IMR-90 (cell line): ENCODE results near the gene TST. TPM values are rescaled to one million over a fixed set of nuclear protein-coding genes. Genes with fewer than 3 reads are reported as not detected.

Experiments
- ATAC-seq: fragments of 200-7000 bp; cut with Tn5 transposase; 2 replicates; pipeline ENCODE4 v1.9.1; 2020; ENCODE audit warnings: low read depth, mild to moderate bottlenecking, moderate library complexity
- BruUV-seq: library from RNA; stranded (reverse); fragments of 400-500 nt; replicated peaks from 2 replicates; lab custom pipeline; 2021; lab: Mats Ljungman, UMichigan
- CTCF ChIA-PET: fragments of 300-600 bp; formaldehyde crosslinking; extraction: SDS; loops from one replicate; lab custom pipeline; 2021; ENCODE audit warnings: antibody characterized with exemption; lab: Yijun Ruan, JAX
- POLR2A ChIA-PET: fragments of 300-600 bp; sonication (Branson Sonifier 250); formaldehyde crosslinking; loops from one replicate; lab custom pipeline; 2022; ENCODE audit warnings: antibody characterized with exemption; ENCODE audit not compliant: unreplicated experiment; lab: Charles Lee
- DNase-seq: peaks from one replicate; pipeline ENCODE4 v3.0.0; 2013
- H2AFZ ChIP-seq: replicated peaks from 2 replicates; pipeline ENCODE3; 2013; ENCODE audit warnings: low read length, mild to moderate bottlenecking; ENCODE audit not compliant: poor library complexity
- H2AK5ac ChIP-seq: 2 replicates; pipeline ENCODE4 v1.6.1; 2013; ENCODE audit warnings: low read depth, low read length, inconsistent platforms
- H2AK9ac ChIP-seq: replicated peaks from 2 replicates; pipeline ENCODE3; 2013; ENCODE audit warnings: mild to moderate bottlenecking, low read depth, low read length, moderate library complexity; ENCODE audit not compliant: poor library complexity
- H2BK120ac ChIP-seq: 2 replicates; pipeline ENCODE4 v1.6.1; 2013; ENCODE audit warnings: low read depth, low read length, inconsistent platforms
- H2BK15ac ChIP-seq: 3 replicates; pipeline ENCODE4 v1.6.1; 2013; ENCODE audit warnings: low read depth, low read length, inconsistent platforms
- H2BK20ac ChIP-seq: 2 replicates; pipeline ENCODE4 v1.6.1; 2013; ENCODE audit warnings: low read depth, mild to moderate bottlenecking, inconsistent platforms, low read length, moderate library complexity
- H2BK5ac ChIP-seq: 2 replicates; pipeline ENCODE4 v1.6.1; 2013; ENCODE audit warnings: mild to moderate bottlenecking, low read depth, low read length, inconsistent platforms; ENCODE audit not compliant: poor library complexity, severe bottlenecking
- H3K14ac ChIP-seq: replicated peaks from 2 replicates; pipeline ENCODE4 v1.6.1; 2013; ENCODE audit warnings: low read depth, low read length, inconsistent platforms
- H3K18ac ChIP-seq: 2 replicates; pipeline ENCODE4 v1.6.1; 2013; ENCODE audit warnings: low read depth, low read length, control low read depth
- H3K23ac ChIP-seq: 2 replicates; pipeline ENCODE4 v1.6.1; 2013; ENCODE audit warnings: low read depth, low read length, inconsistent platforms
- H3K27ac ChIP-seq: 2 replicates; pipeline ENCODE4 v1.5.1; 2013; ENCODE audit warnings: mild to moderate bottlenecking, control low read depth, low read length; ENCODE audit not compliant: insufficient read depth
- H3K27me3 ChIP-seq: 2 replicates; pipeline ENCODE4 v1.6.1; 2013; ENCODE audit warnings: low read length; ENCODE audit not compliant: control insufficient read depth, insufficient read depth
- H3K36me3 ChIP-seq: 2 replicates; pipeline ENCODE4 v1.6.1; 2013; ENCODE audit warnings: low read length, mixed read lengths; ENCODE audit not compliant: control insufficient read depth, insufficient read depth
- H3K4ac ChIP-seq: 2 replicates; pipeline ENCODE4 v1.6.1; 2013; ENCODE audit warnings: low read depth, low read length, inconsistent platforms
- H3K4me1 ChIP-seq: 2 replicates; pipeline ENCODE4 v1.6.1; 2013; ENCODE audit warnings: low read length, mixed read lengths; ENCODE audit not compliant: control insufficient read depth, insufficient read depth
- H3K4me2 ChIP-seq: 2 replicates; pipeline ENCODE4 v1.6.1; 2013; ENCODE audit warnings: low read depth, mild to moderate bottlenecking, control low read depth, low read length, moderate library complexity
- H3K4me3 ChIP-seq: 2 replicates; pipeline ENCODE4 v1.5.1; 2013; ENCODE audit warnings: low read depth, mild to moderate bottlenecking, control low read depth, low read length, moderate library complexity; ENCODE audit not compliant: insufficient read depth
- H3K56ac ChIP-seq: 2 replicates; pipeline ENCODE4 v1.6.1; 2013; ENCODE audit warnings: low read length, inconsistent platforms; ENCODE audit not compliant: insufficient read depth; ENCODE audit errors: extremely low read depth
- H3K79me1 ChIP-seq, 2 experiments: 2 replicates each; pipeline ENCODE4 v1.6.1; 2013; ENCODE audit warnings: low read length in 2 of 2, inconsistent platforms in 1 of 2, low read depth in 1 of 2
- H3K9ac ChIP-seq: 2 replicates; pipeline ENCODE4 v1.6.1; 2013; ENCODE audit warnings: low read depth, low read length, control low read depth
- H3K9me1 ChIP-seq: 2 replicates; pipeline ENCODE4 v1.6.1; 2013; ENCODE audit warnings: low read length, inconsistent platforms; ENCODE audit not compliant: insufficient read depth
- H3K9me3 ChIP-seq: 2 replicates; pipeline ENCODE4 v1.6.1; 2013; ENCODE audit warnings: low read length; ENCODE audit not compliant: control insufficient read depth, insufficient read depth
- H4K20me1 ChIP-seq: 2 replicates; pipeline ENCODE4 v1.6.1; 2013; ENCODE audit warnings: low read length, inconsistent platforms; ENCODE audit not compliant: insufficient read depth
- H4K5ac ChIP-seq: 2 replicates; pipeline ENCODE4 v1.6.1; 2013; ENCODE audit warnings: mild to moderate bottlenecking, low read depth, low read length, control low read depth
- H4K8ac ChIP-seq, 2 experiments: 2 replicates each; pipeline ENCODE4 v1.6.1; 2013; ENCODE audit warnings: low read depth in 2 of 2, low read length in 2 of 2, control low read depth in 1 of 2, inconsistent platforms in 1 of 2
- H4K91ac ChIP-seq: 2 replicates; pipeline ENCODE4 v1.6.1; 2013; ENCODE audit warnings: low read depth, low read length, inconsistent platforms; ENCODE audit not compliant: insufficient read depth
- CHD1 ChIP-seq: IDR thresholded peaks from 2 replicates; pipeline ENCODE4 v1.6.1; 2012; ENCODE audit warnings: low read depth, low read length, improper control_type of control experiment
- RCOR1 ChIP-seq: IDR thresholded peaks from 2 replicates; pipeline ENCODE4 v1.6.1; 2012; ENCODE audit warnings: mild to moderate bottlenecking, low read length, improper control_type of control experiment; ENCODE audit not compliant: insufficient replicate concordance
- RFX5 ChIP-seq: IDR thresholded peaks from 2 replicates; pipeline ENCODE4 v1.8.0; 2012; ENCODE audit warnings: low read depth, mild to moderate bottlenecking, low read length, moderate library complexity
- WGBS, 2 experiments: methylation state at CpG; one replicate each; pipeline versions ENCODE4 v1.1.5 to v1.1.7; 2013; ENCODE audit warnings: missing lambda C conversion rate in 2 of 2; ENCODE audit not compliant: insufficient read length in 1 of 2; ENCODE audit errors: extremely low coverage in 2 of 2; 5-methylcytosine and 5-hydroxymethylcytosine counted together
- dilution Hi-C: fragments of 300-500 bp; cut with HindIII; formaldehyde crosslinking; loops from one replicate; pipeline ENCODE4 v1.14.3; 2018; ENCODE audit warnings: low sequenced_read_pairs; ENCODE audit not compliant: unreplicated experiment
- in situ Hi-C: fragments of 300-500 bp; cut with MboI; formaldehyde crosslinking; loops from 3 replicates; pipeline ENCODE4 v1.14.3; 2019; ENCODE audit warnings: low sequenced_read_pairs, inconsistent platforms, mixed read lengths
- intact Hi-C: fragments of 100-400 bp; cut with micrococcal nuclease; formaldehyde crosslinking; loops from 2 replicates; pipeline ENCODE4 v1.10.0; 2022
- polyA plus RNA-seq, 3 experiments: library from polyadenylated mRNA; depleted of rRNA; stranded (reverse); fragments of >200 nt; gene quantifications; 2 replicates each; pipeline ENCODE4 v1.2.3, GENCODE V29; 2012; ENCODE audit warnings: low replicate concordance in 1 of 3
- total RNA-seq: library from RNA; depleted of rRNA; stranded (reverse); fragments of >200 nt; gene quantifications from 2 replicates; pipeline ENCODE4 v1.2.3, GENCODE V29; 2012

TST gene
- total and polyA plus RNA-seq, 2 of the 4 experiments (the other 2 are of a cell fraction), result 31.7 to 37.7 TPM

DNA sequence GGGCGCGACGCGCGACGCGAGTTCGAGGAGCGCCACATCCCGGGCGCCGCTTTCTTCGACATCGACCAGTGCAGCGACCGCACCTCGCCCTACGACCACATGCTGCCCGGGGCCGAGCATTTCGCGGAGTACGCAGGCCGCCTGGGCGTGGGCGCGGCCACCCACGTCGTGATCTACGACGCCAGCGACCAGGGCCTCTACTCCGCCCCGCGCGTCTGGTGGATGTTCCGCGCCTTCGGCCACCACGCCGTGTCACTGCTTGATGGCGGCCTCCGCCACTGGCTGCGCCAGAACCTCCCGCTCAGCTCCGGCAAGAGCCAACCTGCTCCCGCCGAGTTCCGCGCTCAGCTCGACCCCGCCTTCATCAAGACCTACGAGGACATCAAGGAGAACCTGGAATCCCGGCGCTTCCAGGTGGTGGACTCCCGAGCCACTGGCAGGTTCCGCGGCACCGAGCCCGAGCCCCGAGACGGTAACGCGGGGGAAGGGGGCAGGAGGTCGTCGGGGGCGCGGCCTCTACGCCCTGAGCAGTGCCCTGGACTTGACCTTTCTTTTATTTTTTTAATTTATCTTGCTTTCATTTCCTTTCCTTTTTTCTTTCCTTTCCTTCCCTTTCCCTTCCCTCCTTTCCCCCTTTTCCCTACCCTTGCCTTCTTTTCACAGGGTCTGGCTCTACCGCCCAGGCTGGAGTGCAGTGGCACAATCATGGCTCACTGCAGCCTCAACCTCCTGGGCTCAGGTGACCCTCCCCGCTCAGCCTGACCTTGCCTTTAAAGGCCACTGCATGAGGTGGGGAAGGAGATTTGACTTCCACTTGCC is 5.3 kb upstream of the TST start:
- H2AFZ ChIP-seq, result no peak overlapping the region
- no peak for ATAC-seq
- H3K27me3 ChIP-seq, result no peaks in the 10 kb centered on the region
- H3K18ac ChIP-seq, result no peak overlapping the region
- H3K4me3 ChIP-seq, result no peak overlapping the region
- H3K4me1 ChIP-seq, result peaks cover 2% of the 10 kb centered on the region
- H2BK20ac ChIP-seq, result no peak overlapping the region
- no peaks in the 10 kb centered on the region for H3K9me3 ChIP-seq
- peaks cover 37% of the 10 kb centered on the region for H3K36me3 ChIP-seq
- in situ Hi-C loops (no loop called here), intact Hi-C loops (loop anchor here (5.0 kb wide), 1 partner anchor 242 kb away; no protein-coding TSS in a partner anchor), dilution Hi-C loops (no loop called here)
- H3K27ac ChIP-seq, result no peak overlapping the region
- no peak overlapping the region for H2BK15ac ChIP-seq
- H2AK9ac ChIP-seq, result no peak overlapping the region
- H3K4me2 ChIP-seq, result no peak overlapping the region
- BruUV-seq, result no TSS peak
- H3K14ac ChIP-seq, result no peak overlapping the region
- H3K9me1 ChIP-seq, result peaks cover 13% of the 10 kb centered on the region; the same call in 1 of the 2 replicates
- H3K4ac ChIP-seq, result no peak overlapping the region
- no peak overlapping the region for H2BK120ac ChIP-seq
- ChIA-PET POLR2A (interaction anchor here (0.6 kb wide), 1 partner anchor 520 kb away, joined by 3 read pairs; no protein-coding TSS in a partner anchor), CTCF (no interaction called here)
- H3K9ac ChIP-seq, result no peak overlapping the region
- no peak overlapping the region for H4K5ac ChIP-seq
- H4K91ac ChIP-seq, result no peak overlapping the region
- WGBS, 2 experiments, result 93% methylated on average over 54 of the region's 71 CpGs; no CpG with 5 or more reads in 1 of the 2 experiments
- no peak overlapping the region for H2BK5ac ChIP-seq
- H4K20me1 ChIP-seq, result peaks cover 24% of the 10 kb centered on the region
- TF ChIP-seq RFX5, result no peak
- no peak for TF ChIP-seq RCOR1
- no peak for TF ChIP-seq CHD1
- H3K79me1 ChIP-seq, result peaks cover 7 to 52% of the 10 kb centered on the region in 2 experiments
- no peak overlapping the region for H2AK5ac ChIP-seq
- no peak overlapping the region for H3K23ac ChIP-seq
- DNase-seq, result no peak
- H4K8ac ChIP-seq, result no peak overlapping the region
- no peak overlapping the region for H3K56ac ChIP-seq
